GM12872 (cell line): ENCODE data around the gene TRIM22.

Source experiments
- CTCF ChIP-seq: IDR thresholded peaks from 3 replicates; pipeline ENCODE4 v1.5.1; 2011; ENCODE audit warnings: low read depth, mild to moderate bottlenecking, low read length, moderate library complexity; ENCODE audit not compliant: insufficient read depth

Gene TRIM22

GRCh38 chr11:5665051-5665570 lies 24.5 kb upstream of the TRIM22 start:
- no peak for TF ChIP-seq CTCF

GRCh38 chr11:5665746-5666401 lies 23.7 kb upstream of the TRIM22 start:
- no peak for TF ChIP-seq CTCF

GRCh38 chr11:5666402-5666793 lies 23.2 kb upstream of the TRIM22 start:
- no peak for TF ChIP-seq CTCF

GRCh38 chr11:5671831-5672230 lies 17.8 kb upstream of the TRIM22 start:
- TF ChIP-seq CTCF: no peak

- TF ChIP-seq CTCF: no peak
Measured at GRCh38 chr11:5674391-5674790, 15.2 kb upstream of the TRIM22 start.

- TF ChIP-seq CTCF: no peak
Measured at GRCh38 chr11:5679811-5680210, 9.8 kb upstream of the TRIM22 start.

- no peak for TF ChIP-seq CTCF
Measured at GRCh38 chr11:5684036-5684645, 5.4 kb upstream of the TRIM22 start.
